ENCODE data around the gene C4orf50.

DNA sequence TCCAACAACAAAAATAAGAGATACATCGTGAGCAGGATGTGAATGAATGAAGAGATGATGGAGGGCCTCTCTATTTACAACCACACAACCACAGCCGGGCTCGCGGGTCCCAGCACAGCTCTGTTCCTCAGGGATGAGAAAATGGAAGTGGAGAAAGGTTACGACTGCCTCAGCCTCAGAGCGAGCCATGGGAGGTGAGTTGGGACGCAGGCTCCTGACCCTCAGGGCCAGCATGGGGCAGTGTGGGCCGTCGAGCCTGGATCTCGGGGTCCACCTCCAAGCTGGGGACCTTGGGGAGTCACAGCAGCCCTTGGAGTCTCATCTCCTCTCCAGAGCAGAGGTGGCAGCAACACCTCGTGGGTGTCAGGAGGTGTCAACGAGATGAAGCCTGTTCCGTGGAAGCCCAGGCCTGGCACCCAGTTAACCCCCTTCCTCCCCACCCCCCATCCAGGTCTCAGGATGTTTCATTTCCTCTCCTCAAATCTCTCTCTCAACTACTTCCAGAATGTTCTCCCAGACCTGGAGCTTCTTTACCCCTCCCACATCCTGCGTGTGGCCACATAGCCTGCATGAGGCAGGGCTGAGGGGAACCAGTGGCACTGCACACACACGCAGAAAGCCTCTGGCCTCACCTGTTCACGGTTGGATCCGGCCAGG, 25.9 kb downstream of the C4orf50 start:
- TF ChIP-seq GATA2 (IDR thresholded peaks at IDR 0.05; ENCODE audit: low read depth, low read length) (no peak), GATA3 (IDR thresholded peaks at IDR 0.05; ENCODE audit: low read depth, low read length) (no peak)
